ENCODE results near the gene SKI. TPM values are rescaled to one million over a fixed set of nuclear protein-coding genes. Genes with fewer than 3 reads are reported as not detected.

SKI gene
- total RNA-seq, 1 donor from 2014 or later: 66.2 TPM

- H3K79me2 ChIP-seq (ENCODE audit: insufficient read depth, low read length): no peaks in the 10 kb centered on the region
- no peaks in the 10 kb centered on the region for H4K20me1 ChIP-seq (ENCODE audit: insufficient read depth, low read length)
- no peak overlapping the region for H3K27ac ChIP-seq (ENCODE audit: low read depth, low read length)
- H2AFZ ChIP-seq (ENCODE audit: low read depth, low read length): no peak overlapping the region
- H3K4me3 Mint-ChIP-seq (ENCODE audit: unreplicated experiment): no peak overlapping the region
- H3K27me3 ChIP-seq (ENCODE audit: insufficient read depth, low read length): no peaks in the 10 kb centered on the region
- peaks cover 23% of the 10 kb centered on the region for H3K27me3 Mint-ChIP-seq (ENCODE audit: low read depth, unreplicated experiment)
- DNase-seq (ENCODE audit: low read depth) (no peak), FAIRE-seq (no peak)
- no peak overlapping the region for H3K27ac Mint-ChIP-seq (ENCODE audit: unreplicated experiment)
- H3K9me3 Mint-ChIP-seq (ENCODE audit: unreplicated experiment): no peaks in the 10 kb centered on the region
- H3K36me3 Mint-ChIP-seq (ENCODE audit: low read depth, unreplicated experiment): peaks cover 2% of the 10 kb centered on the region
- no peak overlapping the region for H3K4me3 ChIP-seq (ENCODE audit: insufficient read depth, low read depth, low read length)
- no peaks in the 10 kb centered on the region for H3K36me3 ChIP-seq (ENCODE audit: insufficient read depth, low read length)
- H3K4me1 ChIP-seq (ENCODE audit: insufficient read depth, low read length): peaks cover 4% of the 10 kb centered on the region
- peaks cover 2% of the 10 kb centered on the region for H3K4me1 Mint-ChIP-seq (ENCODE audit: low read depth, unreplicated experiment)
- H3K4me2 ChIP-seq (ENCODE audit: low read length): no peak overlapping the region
- H3K9me3 ChIP-seq (ENCODE audit: insufficient read depth, low read depth, low read length): no peaks in the 10 kb centered on the region
- H3K9ac ChIP-seq (ENCODE audit: low read length): no peak overlapping the region
- TF ChIP-seq EZH2 (IDR thresholded peaks at IDR 0.05; ENCODE audit: insufficient read depth, low read length) (no peak), CTCF (IDR thresholded peaks at IDR 0.05; ENCODE audit: insufficient read depth, low read depth, low read length) (no peak)
Measured at GRCh38 chr1:2336499-2336898, 108.4 kb downstream of the SKI start.

GRCh38 chr1:2337081-2337480 is 109.0 kb downstream of the SKI start:
- no peak for TF ChIP-seq EZH2 (IDR thresholded peaks at IDR 0.05; ENCODE audit: insufficient read depth, low read length)
- Mint-ChIP-seq H3K27ac (ENCODE audit: unreplicated experiment) (no peak overlapping the region), H3K36me3 (ENCODE audit: low read depth, unreplicated experiment) (peaks cover 2% of the 10 kb centered on the region), H3K27me3 (ENCODE audit: low read depth, unreplicated experiment) (peaks cover 23% of the 10 kb centered on the region), H3K9me3 (ENCODE audit: unreplicated experiment) (no peaks in the 10 kb centered on the region), H3K4me1 (ENCODE audit: low read depth, unreplicated experiment) (peaks cover 2% of the 10 kb centered on the region), H3K4me3 (ENCODE audit: unreplicated experiment) (no peak overlapping the region)
- H3K27me3 ChIP-seq (ENCODE audit: insufficient read depth, low read length): no peaks in the 10 kb centered on the region
- H3K9ac ChIP-seq (ENCODE audit: low read length): no peak overlapping the region
- no peaks in the 10 kb centered on the region for H3K36me3 ChIP-seq (ENCODE audit: insufficient read depth, low read length)
- H2AFZ ChIP-seq (ENCODE audit: low read depth, low read length): no peak overlapping the region
- H3K9me3 ChIP-seq (ENCODE audit: insufficient read depth, low read depth, low read length): no peaks in the 10 kb centered on the region
- H3K4me1 ChIP-seq (ENCODE audit: insufficient read depth, low read length): peaks cover 4% of the 10 kb centered on the region
- H3K4me3 ChIP-seq (ENCODE audit: insufficient read depth, low read depth, low read length): no peak overlapping the region
- no peak overlapping the region for H3K27ac ChIP-seq (ENCODE audit: low read depth, low read length)
- H4K20me1 ChIP-seq (ENCODE audit: insufficient read depth, low read length): no peaks in the 10 kb centered on the region
- H3K4me2 ChIP-seq (ENCODE audit: low read length): no peak overlapping the region
- no peaks in the 10 kb centered on the region for H3K79me2 ChIP-seq (ENCODE audit: insufficient read depth, low read length)
- FAIRE-seq (no peak), DNase-seq (ENCODE audit: low read depth) (no peak)

GRCh38 chr1:2337501-2337900 is 109.4 kb downstream of the SKI start:
- no peaks in the 10 kb centered on the region for H3K27me3 ChIP-seq (ENCODE audit: insufficient read depth, low read length)
- Mint-ChIP-seq H3K36me3 (ENCODE audit: low read depth, unreplicated experiment) (peaks cover 2% of the 10 kb centered on the region), H3K4me3 (ENCODE audit: unreplicated experiment) (no peak overlapping the region), H3K27me3 (ENCODE audit: low read depth, unreplicated experiment) (peaks cover 23% of the 10 kb centered on the region), H3K27ac (ENCODE audit: unreplicated experiment) (no peak overlapping the region), H3K4me1 (ENCODE audit: low read depth, unreplicated experiment) (peaks cover 2% of the 10 kb centered on the region), H3K9me3 (ENCODE audit: unreplicated experiment) (no peaks in the 10 kb centered on the region)
- H3K79me2 ChIP-seq (ENCODE audit: insufficient read depth, low read length): no peaks in the 10 kb centered on the region
- no peak overlapping the region for H3K4me2 ChIP-seq (ENCODE audit: low read length)
- no peak for TF ChIP-seq EZH2 (IDR thresholded peaks at IDR 0.05; ENCODE audit: insufficient read depth, low read length)
- no peak for TF ChIP-seq CTCF (IDR thresholded peaks at IDR 0.05; ENCODE audit: insufficient read depth, low read depth, low read length)
- FAIRE-seq: no peak
- H2AFZ ChIP-seq (ENCODE audit: low read depth, low read length): no peak overlapping the region
- no peak overlapping the region for H3K9ac ChIP-seq (ENCODE audit: low read length)
- H3K9me3 ChIP-seq (ENCODE audit: insufficient read depth, low read depth, low read length): no peaks in the 10 kb centered on the region
- no peak for DNase-seq (ENCODE audit: low read depth)
- H4K20me1 ChIP-seq (ENCODE audit: insufficient read depth, low read length): no peaks in the 10 kb centered on the region
- H3K27ac ChIP-seq (ENCODE audit: low read depth, low read length): no peak overlapping the region
- no peaks in the 10 kb centered on the region for H3K36me3 ChIP-seq (ENCODE audit: insufficient read depth, low read length)
- H3K4me3 ChIP-seq (ENCODE audit: insufficient read depth, low read depth, low read length): no peak overlapping the region
- H3K4me1 ChIP-seq (ENCODE audit: insufficient read depth, low read length): peaks cover 4% of the 10 kb centered on the region

Data from astrocyte (in vitro differentiated cells and primary cell).